ENCODE measurements around the gene TSPAN6.

TSPAN6 gene

GRCh38 chrX:100647095-100647494 lies 10.5 kb upstream of the TSPAN6 start:
- no peak for DNase-seq

- no peak for DNase-seq
Measured at GRCh38 chrX:100645106-100645505, 8.5 kb upstream of the TSPAN6 start.

GRCh38 chrX:100643956-100644860 lies 7.6 kb upstream of the TSPAN6 start, which contains the start of gene SRPX2:
Gene SRPX2, plus strand, starts transcription at chrX:100644199. Its CDS starts 2,124 bp downstream, at chrX:100646323.
- peak; percentile 91 for DNase-seq

GRCh38 chrX:100643212-100643611 lies 6.6 kb upstream of the TSPAN6 start:
- DNase-seq, result no peak

- no peak for DNase-seq
Measured at GRCh38 chrX:100642290-100642689, 5.7 kb upstream of the TSPAN6 start.

- DNase-seq, result no peak
Measured at GRCh38 chrX:100635989-100636320, 651 bp downstream of the TSPAN6 start.

- DNase-seq, result no peak
Measured at GRCh38 chrX:100635040-100635439, 1.6 kb downstream of the TSPAN6 start.

- DNase-seq, result peak; percentile 17
Measured at GRCh38 chrX:100625985-100626491, 10.6 kb downstream of the TSPAN6 start.

GRCh38 chrX:100623001-100623400 lies 13.6 kb downstream of the TSPAN6 start:
- no peak for DNase-seq

GRCh38 chrX:100615005-100615404 lies 21.6 kb downstream of the TSPAN6 start:
- DNase-seq, result peak; percentile 56

GRCh38 chrX:100611951-100612350 lies 24.7 kb downstream of the TSPAN6 start:
- no peak for DNase-seq

GRCh38 chrX:100609591-100609990 lies 27.0 kb downstream of the TSPAN6 start:
- no peak for DNase-seq

GRCh38 chrX:100606753-100607152 lies 29.9 kb downstream of the TSPAN6 start:
- DNase-seq, result no peak

- no peak for DNase-seq
Measured at GRCh38 chrX:100600758-100601157, 35.8 kb downstream of the TSPAN6 start.

GRCh38 chrX:100600340-100600739 lies 36.3 kb downstream of the TSPAN6 start:
- DNase-seq, result no peak

GRCh38 chrX:100599456-100599855 lies 37.1 kb downstream of the TSPAN6 start:
- no peak for DNase-seq

- DNase-seq, result no peak
Measured at GRCh38 chrX:100596601-100597000, 40.0 kb downstream of the TSPAN6 start.

- no peak for DNase-seq
Measured at GRCh38 chrX:100593581-100593980, 43.0 kb downstream of the TSPAN6 start.

- no peak for DNase-seq
Measured at GRCh38 chrX:100593126-100593525, 43.5 kb downstream of the TSPAN6 start.

GRCh38 chrX:100591256-100592051 lies 45.2 kb downstream of the TSPAN6 start:
- DNase-seq, result no peak

- no peak for DNase-seq
Measured at GRCh38 chrX:100587861-100588260, 48.7 kb downstream of the TSPAN6 start.

GRCh38 chrX:100586747-100587146 lies 49.9 kb downstream of the TSPAN6 start:
- DNase-seq, result no peak

GRCh38 chrX:100584611-100585010 lies 52.0 kb downstream of the TSPAN6 start, which contains the start of gene TNMD:
Gene TNMD, plus strand, starts transcription at chrX:100584936. Its CDS starts 83 bp downstream, at chrX:100585019.
- no peak for DNase-seq

Measured in fibroblast of skin of right biceps (primary cell).